Urinary bladder (tissue), 4 donors: Measurements from ENCODE around the gene BCL6B. TPM values are rescaled to one million over a fixed set of nuclear protein-coding genes. Genes with fewer than 3 reads are reported as not detected.

Experiments
- DNase-seq: peaks from one replicate; pipeline ENCODE4 v3.0.0-alpha.2; 2015; ENCODE audit errors: extremely low spot score
- H3K27ac ChIP-seq: one replicate; pipeline ENCODE4 v1.5.1; 2013; ENCODE audit warnings: low read depth, mild to moderate bottlenecking, moderate library complexity
- H3K36me3 ChIP-seq: one replicate; pipeline ENCODE4 v1.6.1; 2013; ENCODE audit warnings: mild to moderate bottlenecking, moderate library complexity; ENCODE audit not compliant: insufficient read depth
- H3K4me1 ChIP-seq: one replicate; pipeline ENCODE4 v1.6.1; 2013; ENCODE audit warnings: mild to moderate bottlenecking, moderate library complexity; ENCODE audit not compliant: insufficient read depth
- H3K4me3 ChIP-seq: one replicate; pipeline ENCODE4 v1.5.1; 2013; ENCODE audit warnings: low read depth, low read length
- WGBS: extraction: QIAGEN DNeasy Blood & Tissue Kit; methylation state at CpG from one replicate; pipeline ENCODE4 v1.1.7; 2013; 5-methylcytosine and 5-hydroxymethylcytosine counted together
- polyA plus RNA-seq: library from polyadenylated mRNA; stranded (reverse); fragments of 200-250 nt; gene quantifications from one replicate; pipeline ENCODE4 v1.2.3, GENCODE V29; 2013
- total RNA-seq: library from RNA; depleted of rRNA; stranded (reverse); fragments of >200 nt; gene quantifications from one replicate; pipeline ENCODE4 v1.2.3, GENCODE V29; 2014
- donor health status: healthy with polysubstance abuse.
- donor health status: healthy.

The BCL6B gene
- total and polyA plus RNA-seq, 2 donors, result 9.9 to 12.5 TPM

DNA sequence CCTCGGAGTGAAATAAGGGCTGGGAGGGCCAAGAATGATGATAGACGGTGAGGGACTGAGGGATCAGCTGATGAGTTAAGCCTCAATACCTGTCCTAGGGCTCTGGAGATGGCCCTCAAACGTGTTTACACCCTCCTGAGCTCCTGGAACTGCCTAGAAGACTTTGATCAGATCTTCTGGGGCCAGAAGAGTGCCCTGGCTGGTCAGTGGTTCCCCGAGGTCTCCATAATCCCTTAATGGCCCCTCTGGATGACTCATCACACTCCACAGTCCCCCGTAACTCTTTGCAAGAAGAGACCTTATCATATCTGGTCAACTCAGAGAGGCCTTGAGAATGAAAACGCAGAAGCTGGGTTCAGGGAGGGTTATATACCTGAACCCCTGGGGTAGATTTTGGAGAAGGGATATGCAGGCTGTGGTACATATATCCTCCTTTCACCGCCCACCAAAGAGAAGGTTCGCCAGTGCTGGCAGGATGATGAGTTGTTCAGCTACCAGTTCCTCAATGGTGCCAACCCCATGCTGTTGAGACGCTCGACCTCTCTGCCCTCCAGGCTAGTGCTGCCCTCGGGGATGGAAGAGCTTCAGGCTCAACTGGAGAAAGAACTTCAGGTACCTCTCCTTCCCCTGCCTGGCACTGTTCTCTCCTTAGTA lies 23.9 kb upstream of the BCL6B start:
- H3K4me3 ChIP-seq, result no peak overlapping the region
- no peaks in the 10 kb centered on the region for H3K4me1 ChIP-seq
- no peak overlapping the region for H3K27ac ChIP-seq
- DNase-seq, result no peak
- H3K36me3 ChIP-seq, result peaks cover 5% of the 10 kb centered on the region
- WGBS, result 79% methylated on average over 11 of the region's 11 CpGs

DNA sequence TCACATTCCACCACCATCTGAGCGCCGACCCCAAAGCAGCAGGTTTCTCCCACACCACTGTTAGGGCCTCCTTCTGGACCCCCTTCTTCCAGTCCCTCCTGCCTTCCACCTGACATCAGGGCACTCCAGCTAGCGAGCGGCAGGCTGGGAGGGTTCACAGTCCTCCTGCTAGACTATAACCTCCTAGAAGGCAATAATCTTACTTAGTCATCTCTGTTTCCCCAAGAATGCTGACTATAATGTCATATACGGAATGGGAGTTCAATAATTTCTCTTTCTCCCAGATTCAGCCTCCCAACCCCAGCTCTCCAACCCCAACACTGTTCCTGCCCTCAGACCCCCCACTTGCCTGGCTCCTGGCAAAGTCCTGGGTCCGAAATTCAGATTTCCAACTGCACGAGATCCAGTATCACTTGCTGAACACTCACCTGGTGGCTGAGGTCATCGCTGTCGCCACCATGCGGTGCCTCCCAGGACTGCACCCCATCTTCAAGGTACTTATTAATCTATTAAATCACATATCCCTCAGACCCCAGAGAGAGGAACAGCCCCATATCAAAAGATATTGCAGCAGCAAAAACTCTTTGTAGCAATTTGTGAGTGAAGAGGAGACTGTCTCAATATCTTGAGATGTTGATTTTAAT lies 21.4 kb upstream of the BCL6B start:
- WGBS, result 71% methylated on average over 10 of the region's 10 CpGs
- Histone ChIP-seq H3K4me3 (no peak overlapping the region), H3K27ac (no peak overlapping the region), H3K36me3 (peaks cover 5% of the 10 kb centered on the region), H3K4me1 (no peaks in the 10 kb centered on the region)
- no peak for DNase-seq

DNA sequence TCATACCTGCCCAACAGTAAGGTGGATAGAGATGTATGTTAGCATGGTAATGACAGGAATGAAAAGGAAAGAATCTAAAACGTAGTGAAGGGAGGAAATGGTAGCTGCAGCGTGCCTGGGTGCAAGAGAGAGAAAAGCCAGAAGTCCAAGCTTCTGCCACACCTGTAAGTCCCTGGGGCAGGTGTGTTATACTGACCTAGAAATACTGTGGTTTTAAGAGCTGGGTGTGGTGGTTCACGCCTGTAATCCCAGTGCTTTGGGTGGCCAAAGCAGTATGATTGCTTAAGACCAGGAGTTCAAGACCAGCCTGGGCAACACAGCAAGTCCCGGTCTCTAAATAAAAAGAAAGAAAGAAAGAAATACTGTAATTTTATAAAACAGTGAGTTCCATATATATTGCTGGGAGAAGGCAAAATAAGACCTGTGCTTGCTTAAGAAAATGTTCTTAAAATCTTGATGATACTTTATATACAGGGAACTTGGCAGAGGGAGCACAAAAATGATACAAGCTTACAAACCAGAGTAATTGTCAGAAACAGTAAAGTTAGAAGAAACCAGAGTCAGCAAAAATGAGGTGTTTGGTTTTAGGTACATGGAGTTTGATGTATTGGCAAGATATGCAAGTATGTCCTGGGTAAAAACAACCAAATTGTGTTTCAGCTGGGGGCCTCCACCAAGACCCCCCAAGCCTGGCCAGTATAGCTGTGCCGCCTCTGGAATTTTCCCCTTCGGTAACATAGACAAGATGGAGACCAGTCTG lies 20.4 kb upstream of the BCL6B start:
- H3K27ac ChIP-seq, result no peak overlapping the region
- H3K4me3 ChIP-seq, result no peak overlapping the region
- H3K4me1 ChIP-seq, result no peaks in the 10 kb centered on the region
- no peak for DNase-seq
- peaks cover 5% of the 10 kb centered on the region for H3K36me3 ChIP-seq
- WGBS, result 94% methylated on average over 6 of the region's 6 CpGs

DNA sequence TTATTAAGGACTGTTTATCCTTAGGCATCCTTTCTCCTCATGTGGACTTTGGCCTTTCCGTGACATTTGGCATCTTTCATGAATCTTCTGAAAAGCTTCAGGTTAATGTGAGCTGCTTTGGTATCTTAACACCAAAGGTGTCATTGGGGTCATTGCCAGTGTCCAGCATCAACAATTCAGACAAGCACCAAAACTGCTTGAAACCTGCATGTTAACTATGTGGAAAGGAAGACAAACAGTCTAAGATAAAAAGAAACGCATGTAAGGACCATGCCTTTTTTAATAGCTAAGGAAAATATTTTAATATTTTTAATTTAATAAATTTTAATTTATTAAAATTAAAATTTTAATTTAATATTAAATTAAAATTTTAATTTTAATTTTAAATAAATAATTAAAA lies 19.1 kb upstream of the BCL6B start:
- peaks cover 5% of the 10 kb centered on the region for H3K36me3 ChIP-seq
- no peak overlapping the region for H3K4me3 ChIP-seq
- H3K4me1 ChIP-seq, result no peaks in the 10 kb centered on the region
- WGBS, result 94% methylated on average over 2 of the region's 2 CpGs
- no peak overlapping the region for H3K27ac ChIP-seq
- no peak for DNase-seq

DNA sequence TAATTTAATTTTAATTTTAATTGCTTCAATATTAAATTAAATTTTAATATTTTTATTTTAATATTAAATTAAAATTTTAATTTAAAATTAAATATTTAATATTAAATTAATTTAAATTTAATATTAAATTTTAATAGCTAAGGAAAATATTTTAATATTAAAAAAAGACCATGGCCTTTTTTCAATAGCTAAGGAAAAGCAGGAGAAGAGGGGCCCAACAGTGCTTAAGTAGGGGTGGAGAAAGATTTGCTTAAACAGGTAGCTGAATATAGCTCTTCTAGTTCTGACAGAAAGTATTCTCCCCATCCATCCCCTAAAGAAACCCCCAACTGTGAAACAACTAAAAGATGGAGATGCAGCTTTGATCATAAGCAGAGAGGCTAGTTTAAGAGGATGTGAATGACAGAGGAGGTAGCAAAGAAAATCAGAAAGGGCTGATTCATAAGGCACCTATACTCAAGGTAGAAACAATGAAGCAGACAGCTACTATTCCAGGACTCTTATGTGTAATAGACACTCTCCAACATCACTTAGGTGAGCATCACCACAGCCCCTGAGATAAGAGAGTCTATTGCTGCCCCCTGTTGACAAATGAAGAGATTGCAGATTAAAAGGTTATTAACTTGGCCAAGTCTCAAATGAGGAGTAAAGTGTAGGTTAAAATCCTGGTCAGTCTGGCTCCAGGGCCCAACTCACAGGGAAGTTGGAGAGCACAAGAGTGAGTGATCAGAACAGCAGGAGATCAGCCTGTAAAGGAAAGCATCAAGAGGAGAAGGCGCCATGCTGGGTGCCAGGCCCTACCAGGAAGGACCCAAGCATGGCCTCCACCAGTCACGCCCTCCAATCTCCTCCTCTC lies 18.2 kb upstream of the BCL6B start:
- Histone ChIP-seq H3K4me1 (no peaks in the 10 kb centered on the region), H3K4me3 (no peak overlapping the region), H3K36me3 (peaks cover 5% of the 10 kb centered on the region), H3K27ac (no peak overlapping the region)
- no peak for DNase-seq
- 91% methylated on average over 2 of the region's 2 CpGs for WGBS

DNA sequence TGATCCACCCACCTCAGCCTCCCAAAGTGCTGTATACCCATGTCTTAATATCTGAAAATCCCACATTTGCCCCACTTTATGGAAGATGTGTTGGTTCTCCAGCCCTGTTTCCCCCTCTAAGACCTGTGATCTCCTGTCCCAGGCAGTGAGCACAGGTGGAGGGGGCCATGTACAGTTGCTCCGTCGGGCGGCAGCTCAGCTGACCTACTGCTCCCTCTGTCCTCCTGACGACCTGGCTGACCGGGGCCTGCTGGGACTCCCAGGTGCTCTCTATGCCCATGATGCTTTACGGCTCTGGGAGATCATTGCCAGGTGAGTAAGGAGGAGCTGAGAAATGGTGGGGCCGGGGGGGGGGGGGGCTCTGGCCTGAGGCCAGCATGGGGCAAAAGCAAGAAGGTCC lies 17.1 kb upstream of the BCL6B start:
- Histone ChIP-seq H3K4me3 (no peak overlapping the region), H3K27ac (no peak overlapping the region), H3K4me1 (no peaks in the 10 kb centered on the region), H3K36me3 (no peaks in the 10 kb centered on the region)
- DNase-seq, result no peak
- 83% methylated on average over 7 of the region's 7 CpGs for whole genome bisulfite sequencing

DNA sequence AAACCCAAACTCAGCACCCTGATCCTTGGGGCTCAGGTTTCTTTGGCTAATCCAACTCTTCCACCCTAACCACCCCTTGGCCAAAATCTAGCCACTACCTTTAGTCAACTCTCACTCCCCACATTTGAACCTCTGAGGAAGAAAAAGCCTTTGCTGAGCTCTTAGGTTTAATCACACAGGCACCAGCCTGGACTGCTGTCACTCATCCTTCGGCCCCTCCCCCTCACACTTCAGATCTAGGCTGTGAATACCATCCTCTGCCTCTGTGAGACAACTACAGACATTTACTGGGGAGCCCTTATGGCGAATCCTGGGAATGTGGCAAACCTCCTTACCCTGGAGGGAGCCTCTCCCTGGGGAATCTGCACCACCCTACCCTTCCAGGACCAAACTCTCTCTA lies 15.7 kb upstream of the BCL6B start:
- Histone ChIP-seq H3K4me3 (no peak overlapping the region), H3K4me1 (no peaks in the 10 kb centered on the region), H3K36me3 (no peaks in the 10 kb centered on the region), H3K27ac (no peak overlapping the region)
- DNase-seq, result no peak
- 88% methylated on average over 2 of the region's 2 CpGs for WGBS

DNA sequence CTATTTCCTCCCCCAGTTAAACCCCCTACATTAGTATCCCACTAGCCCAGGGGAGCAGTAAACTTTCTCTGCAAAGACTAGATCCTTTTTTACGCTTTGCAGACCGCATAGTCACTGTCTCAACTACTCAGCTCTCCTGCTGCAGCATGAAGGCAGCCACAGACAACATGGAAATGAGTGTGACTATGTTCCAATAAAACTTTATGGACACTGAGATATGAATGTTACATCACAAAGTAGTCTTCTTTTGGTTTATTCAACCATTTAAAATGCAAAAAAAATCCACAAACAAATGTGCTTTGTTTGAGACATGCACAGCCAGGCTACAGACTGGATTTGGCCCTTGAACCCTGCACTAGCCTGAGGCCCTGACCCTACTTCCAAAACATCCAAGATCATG lies 12.3 kb upstream of the BCL6B start:
- DNase-seq, result no peak
- Histone ChIP-seq H3K4me3 (no peak overlapping the region), H3K27ac (no peak overlapping the region), H3K4me1 (no peaks in the 10 kb centered on the region), H3K36me3 (no peaks in the 10 kb centered on the region)
- WGBS, result 89% methylated on average over 2 of the region's 2 CpGs

DNA sequence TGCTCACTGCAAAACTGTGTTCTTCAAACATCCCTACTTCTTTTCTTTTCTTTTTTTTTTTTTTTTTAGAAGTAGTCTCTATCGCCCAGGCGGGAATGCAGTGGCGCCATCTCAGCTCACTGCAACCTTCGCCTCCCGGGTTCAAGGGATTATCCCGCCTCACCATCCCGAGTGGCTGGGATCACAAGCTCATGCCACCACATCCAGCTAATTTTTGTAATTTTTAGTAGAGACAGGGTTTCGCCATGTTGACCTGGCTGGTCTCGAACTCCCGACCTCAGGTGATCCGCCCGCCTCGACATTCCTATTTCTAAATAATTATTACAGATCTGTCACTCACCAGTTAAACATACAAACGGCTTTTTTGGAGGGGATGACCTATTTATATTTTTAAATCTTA lies 11.4 kb upstream of the BCL6B start:
- Histone ChIP-seq H3K36me3 (no peaks in the 10 kb centered on the region), H3K4me1 (no peaks in the 10 kb centered on the region), H3K4me3 (peak overlapping the region; percentile 63), H3K27ac (no peak overlapping the region)
- WGBS, result 50% methylated on average over 14 of the region's 14 CpGs
- no peak for DNase-seq

DNA sequence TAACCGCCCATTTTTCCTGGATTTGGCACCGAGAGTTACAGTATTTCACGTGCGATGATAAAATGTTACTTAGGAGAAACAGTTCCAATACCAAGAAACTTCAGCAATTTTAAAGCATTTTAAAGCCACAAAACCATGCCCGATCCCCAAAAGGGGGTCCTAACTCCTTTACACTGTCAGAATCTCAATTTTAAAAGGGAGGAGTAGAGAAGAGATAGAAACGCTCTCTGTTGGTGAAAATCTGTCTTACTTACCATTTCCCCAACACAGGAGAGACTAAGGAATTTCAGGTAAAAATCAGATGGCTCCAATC lies 11.0 kb upstream of the BCL6B start:
- Histone ChIP-seq H3K36me3 (no peaks in the 10 kb centered on the region), H3K27ac (no peak overlapping the region), H3K4me1 (no peaks in the 10 kb centered on the region), H3K4me3 (peak overlapping the region; percentile 63)
- DNase-seq, result no peak
- WGBS, result under 1% methylated on average over 6 of the region's 6 CpGs

DNA sequence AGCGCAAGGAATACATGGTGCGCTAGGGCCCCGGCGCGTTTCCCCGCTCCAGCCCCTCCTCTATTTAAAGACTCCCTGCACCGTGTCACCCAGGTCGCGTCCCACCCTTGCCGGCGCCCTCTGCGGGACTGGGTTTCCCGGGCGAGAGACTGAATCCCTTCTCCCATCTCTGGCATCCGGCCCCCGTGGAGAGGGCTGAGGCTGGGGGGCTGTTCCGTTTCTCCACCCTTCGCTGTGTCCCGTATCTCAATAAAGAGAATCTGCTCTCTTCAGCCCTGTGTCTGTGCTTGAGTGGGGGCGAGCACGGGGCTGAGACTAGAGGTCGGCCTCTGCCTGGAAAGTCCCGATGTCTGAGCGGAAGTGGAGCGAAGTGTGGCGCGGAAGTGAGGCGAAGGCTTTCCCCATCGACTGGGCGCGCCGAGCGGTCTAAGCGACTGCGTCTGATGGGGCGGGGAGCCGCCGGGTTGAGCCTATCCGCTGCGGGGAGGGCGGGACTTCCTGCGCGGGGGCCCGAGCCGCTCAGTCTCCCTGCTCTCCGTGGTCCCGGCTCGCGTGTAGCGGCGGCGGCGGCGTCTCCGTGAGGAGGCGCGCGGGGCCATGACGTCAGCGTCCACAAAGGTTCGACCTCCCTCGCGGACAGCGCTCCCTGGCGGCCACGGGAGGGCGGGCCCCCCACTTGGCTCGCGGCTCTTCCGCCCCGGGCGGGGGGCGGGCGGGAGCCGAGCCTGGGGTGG lies 8.4 kb upstream of the BCL6B start:
- no peaks in the 10 kb centered on the region for H3K36me3 ChIP-seq
- peak overlapping the region; percentile 92 for H3K27ac ChIP-seq
- H3K4me3 ChIP-seq, result peak overlapping the region; percentile 63
- DNase-seq, result peak; percentile 85
- no peaks in the 10 kb centered on the region for H3K4me1 ChIP-seq
- WGBS, result under 1% methylated on average over 75 of the region's 75 CpGs

DNA sequence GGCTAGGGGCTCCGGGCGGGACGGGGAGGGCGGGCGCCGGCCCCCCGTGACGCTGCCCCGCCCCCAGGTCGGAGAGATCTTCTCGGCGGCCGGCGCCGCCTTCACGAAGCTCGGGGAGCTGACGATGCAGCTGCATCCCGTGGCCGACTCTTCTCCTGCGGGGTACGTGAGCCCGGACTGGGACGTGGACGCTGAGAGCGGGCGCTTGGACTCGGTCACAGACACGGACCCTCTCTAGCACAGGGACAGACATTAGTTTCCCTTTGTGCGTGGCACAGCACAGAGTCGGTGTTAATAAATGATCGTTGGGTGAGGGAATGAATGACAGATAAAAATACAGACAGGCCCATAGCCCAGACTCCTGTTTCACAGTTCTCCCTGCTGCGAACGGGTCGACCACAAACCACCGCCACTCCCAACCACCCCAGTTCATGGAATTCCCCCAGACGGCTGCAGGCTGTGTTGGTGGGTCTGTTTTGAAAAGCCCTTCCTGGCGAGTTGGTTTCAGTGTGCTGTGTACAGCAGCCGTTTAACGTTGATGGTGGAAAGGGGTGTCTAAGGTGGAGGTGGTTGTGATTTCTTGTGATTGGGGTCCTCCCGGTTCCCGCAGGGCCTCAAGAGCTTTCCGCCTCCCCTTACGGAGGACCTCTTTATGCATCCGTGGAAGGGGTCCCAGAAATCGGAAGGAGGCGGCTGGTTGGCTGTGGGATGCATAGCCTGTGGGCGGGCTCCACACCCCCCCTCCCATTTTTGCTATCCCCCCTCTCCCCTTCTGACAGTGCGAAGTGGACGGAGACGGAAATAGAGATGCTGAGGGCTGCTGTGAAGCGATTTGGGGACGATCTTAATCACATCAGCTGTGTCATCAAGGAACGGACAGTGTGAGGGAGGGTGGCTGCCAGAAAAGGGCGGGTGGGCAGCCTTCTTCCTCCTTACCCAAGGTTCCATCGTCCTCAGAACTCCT lies 7.6 kb upstream of the BCL6B start:
- Histone ChIP-seq H3K36me3 (no peaks in the 10 kb centered on the region), H3K4me1 (no peaks in the 10 kb centered on the region), H3K27ac (peak overlapping the region; percentile 92), H3K4me3 (peak overlapping the region; percentile 27)
- DNase-seq, result no peak
- WGBS, result 7% methylated on average over 56 of the region's 56 CpGs
